ENCODE results near the gene EMC7.

- TF ChIP-seq SIN3A (IDR thresholded peaks at IDR 0.05; ENCODE audit: low read depth), result no peak
- no peak for TF ChIP-seq POLR2A (IDR thresholded peaks at IDR 0.05; ENCODE audit: borderline replicate concordance, extremely low read depth, insufficient read depth, insufficient read length)
- TF ChIP-seq EZH2phosphoT487 (IDR thresholded peaks at IDR 0.05; ENCODE audit: borderline replicate concordance), result no peak
- TF ChIP-seq, protein P1, sequence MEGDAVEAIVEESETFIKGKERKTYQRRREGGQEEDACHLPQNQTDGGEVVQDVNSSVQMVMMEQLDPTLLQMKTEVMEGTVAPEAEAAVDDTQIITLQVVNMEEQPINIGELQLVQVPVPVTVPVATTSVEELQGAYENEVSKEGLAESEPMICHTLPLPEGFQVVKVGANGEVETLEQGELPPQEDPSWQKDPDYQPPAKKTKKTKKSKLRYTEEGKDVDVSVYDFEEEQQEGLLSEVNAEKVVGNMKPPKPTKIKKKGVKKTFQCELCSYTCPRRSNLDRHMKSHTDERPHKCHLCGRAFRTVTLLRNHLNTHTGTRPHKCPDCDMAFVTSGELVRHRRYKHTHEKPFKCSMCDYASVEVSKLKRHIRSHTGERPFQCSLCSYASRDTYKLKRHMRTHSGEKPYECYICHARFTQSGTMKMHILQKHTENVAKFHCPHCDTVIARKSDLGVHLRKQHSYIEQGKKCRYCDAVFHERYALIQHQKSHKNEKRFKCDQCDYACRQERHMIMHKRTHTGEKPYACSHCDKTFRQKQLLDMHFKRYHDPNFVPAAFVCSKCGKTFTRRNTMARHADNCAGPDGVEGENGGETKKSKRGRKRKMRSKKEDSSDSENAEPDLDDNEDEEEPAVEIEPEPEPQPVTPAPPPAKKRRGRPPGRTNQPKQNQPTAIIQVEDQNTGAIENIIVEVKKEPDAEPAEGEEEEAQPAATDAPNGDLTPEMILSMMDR (IDR thresholded peaks at IDR 0.05 in 2 of 3, conservative IDR thresholded peaks at IDR 0.05 in 1 of 3; ENCODE audit: borderline replicate concordance in 1 of 3, insufficient read depth in 1 of 3, low read depth in 2 of 3, low read length in 2 of 3), result no peak
- no peak for TF ChIP-seq MAX (IDR thresholded peaks at IDR 0.05)
- TF ChIP-seq, protein P2, sequence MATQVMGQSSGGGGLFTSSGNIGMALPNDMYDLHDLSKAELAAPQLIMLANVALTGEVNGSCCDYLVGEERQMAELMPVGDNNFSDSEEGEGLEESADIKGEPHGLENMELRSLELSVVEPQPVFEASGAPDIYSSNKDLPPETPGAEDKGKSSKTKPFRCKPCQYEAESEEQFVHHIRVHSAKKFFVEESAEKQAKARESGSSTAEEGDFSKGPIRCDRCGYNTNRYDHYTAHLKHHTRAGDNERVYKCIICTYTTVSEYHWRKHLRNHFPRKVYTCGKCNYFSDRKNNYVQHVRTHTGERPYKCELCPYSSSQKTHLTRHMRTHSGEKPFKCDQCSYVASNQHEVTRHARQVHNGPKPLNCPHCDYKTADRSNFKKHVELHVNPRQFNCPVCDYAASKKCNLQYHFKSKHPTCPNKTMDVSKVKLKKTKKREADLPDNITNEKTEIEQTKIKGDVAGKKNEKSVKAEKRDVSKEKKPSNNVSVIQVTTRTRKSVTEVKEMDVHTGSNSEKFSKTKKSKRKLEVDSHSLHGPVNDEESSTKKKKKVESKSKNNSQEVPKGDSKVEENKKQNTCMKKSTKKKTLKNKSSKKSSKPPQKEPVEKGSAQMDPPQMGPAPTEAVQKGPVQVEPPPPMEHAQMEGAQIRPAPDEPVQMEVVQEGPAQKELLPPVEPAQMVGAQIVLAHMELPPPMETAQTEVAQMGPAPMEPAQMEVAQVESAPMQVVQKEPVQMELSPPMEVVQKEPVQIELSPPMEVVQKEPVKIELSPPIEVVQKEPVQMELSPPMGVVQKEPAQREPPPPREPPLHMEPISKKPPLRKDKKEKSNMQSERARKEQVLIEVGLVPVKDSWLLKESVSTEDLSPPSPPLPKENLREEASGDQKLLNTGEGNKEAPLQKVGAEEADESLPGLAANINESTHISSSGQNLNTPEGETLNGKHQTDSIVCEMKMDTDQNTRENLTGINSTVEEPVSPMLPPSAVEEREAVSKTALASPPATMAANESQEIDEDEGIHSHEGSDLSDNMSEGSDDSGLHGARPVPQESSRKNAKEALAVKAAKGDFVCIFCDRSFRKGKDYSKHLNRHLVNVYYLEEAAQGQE (IDR thresholded peaks at IDR 0.05; ENCODE audit: low read depth), result no peak
- no peak for TF ChIP-seq EZH2 (IDR thresholded peaks at IDR 0.05)
- TF ChIP-seq POLR2AphosphoS5 (IDR thresholded peaks at IDR 0.05; ENCODE audit: low read depth, low read length), result no peak
- no peak for TF ChIP-seq TCF7L2 (IDR thresholded peaks at IDR 0.05; ENCODE audit: borderline replicate concordance, extremely low read depth, insufficient read depth, insufficient read length)
- TF ChIP-seq JUND (IDR thresholded peaks at IDR 0.05), result no peak
- TF ChIP-seq CEBPB (IDR thresholded peaks at IDR 0.05; ENCODE audit: low read depth), result no peak
- TF ChIP-seq RAD21 (IDR thresholded peaks at IDR 0.05; ENCODE audit: low read depth), result no peak
Observed at GRCh38 chr15:34107315-34107714, 5.7 kb upstream of the EMC7 start.
